HCT116 (cell line): ENCODE results near the gene COL20A1.

ENCODE experiments used
- CBX3 ChIP-seq: IDR thresholded peaks from 2 replicates; pipeline ENCODE4 v1.6.1; 2012; ENCODE audit warnings: low read depth
- CEBPB ChIP-seq: IDR thresholded peaks from 2 replicates; pipeline ENCODE4 v1.6.1; 2012; ENCODE audit warnings: low read depth
- EGR1 ChIP-seq: IDR thresholded peaks from 2 replicates; pipeline ENCODE4 v1.6.1; 2012; ENCODE audit warnings: low read depth
- EZH2 ChIP-seq: fragments of 200-600 bp; sonication (generic); IDR thresholded peaks from 2 replicates; pipeline ENCODE4 v1.6.1; 2017; ENCODE audit warnings: antibody characterized with exemption, mixed run types
- EZH2phosphoT487 ChIP-seq: fragments of 200-600 bp; IDR thresholded peaks from 2 replicates; pipeline ENCODE4 v1.6.1; 2018; ENCODE audit warnings: antibody characterized with exemption, borderline replicate concordance
- JUND ChIP-seq: IDR thresholded peaks from 2 replicates; pipeline ENCODE4 v1.6.1; 2012
- POLR2AphosphoS5 ChIP-seq: IDR thresholded peaks from 2 replicates; pipeline ENCODE4 v1.6.1; 2011; ENCODE audit warnings: mild to moderate bottlenecking, low read depth, low read length, moderate library complexity
- RAD21 ChIP-seq: IDR thresholded peaks from 2 replicates; pipeline ENCODE4 v1.6.1; 2012; ENCODE audit warnings: low read depth, mild to moderate bottlenecking
- REST ChIP-seq: IDR thresholded peaks from 2 replicates; pipeline ENCODE4 v1.6.1; 2012; ENCODE audit warnings: low read depth
- TCF7L2 ChIP-seq: IDR thresholded peaks from 2 replicates; pipeline ENCODE4 v1.7.0; 2011; ENCODE audit warnings: borderline replicate concordance, inconsistent platforms; ENCODE audit not compliant: insufficient read depth, insufficient read length; ENCODE audit errors: extremely low read depth
- ZBTB33 ChIP-seq: IDR thresholded peaks from 2 replicates; pipeline ENCODE4 v1.6.1; 2011; ENCODE audit warnings: mild to moderate bottlenecking, low read length, moderate library complexity; ENCODE audit not compliant: insufficient replicate concordance; ENCODE audit errors: extremely low read depth
- ZFX ChIP-seq: fragments of 450-650 bp; IDR thresholded peaks from 2 replicates; pipeline ENCODE4 v1.6.1; 2017
- TF ChIP-seq, protein P1 (sequence below), 3 experiments: fragments of 200-600 bp in 1 of 3; sonication (generic) in 1 of 3; IDR thresholded peaks in 2 of 3; conservative IDR thresholded peaks in 1 of 3; 2 replicates each; pipeline ENCODE4 v1.5.1; 2012 to 2017; ENCODE audit warnings: low read depth in 2 of 3, low read length in 2 of 3, antibody characterized with exemption in 1 of 3, borderline replicate concordance in 1 of 3, control low read depth in 1 of 3, mild to moderate bottlenecking in 1 of 3, mixed read lengths in 1 of 3, mixed run types in 1 of 3, moderate library complexity in 1 of 3; ENCODE audit not compliant: insufficient read depth in 1 of 3
- TF ChIP-seq, protein P2 (sequence below): IDR thresholded peaks from 2 replicates; pipeline ENCODE4 v1.6.1; 2012

DNA sequence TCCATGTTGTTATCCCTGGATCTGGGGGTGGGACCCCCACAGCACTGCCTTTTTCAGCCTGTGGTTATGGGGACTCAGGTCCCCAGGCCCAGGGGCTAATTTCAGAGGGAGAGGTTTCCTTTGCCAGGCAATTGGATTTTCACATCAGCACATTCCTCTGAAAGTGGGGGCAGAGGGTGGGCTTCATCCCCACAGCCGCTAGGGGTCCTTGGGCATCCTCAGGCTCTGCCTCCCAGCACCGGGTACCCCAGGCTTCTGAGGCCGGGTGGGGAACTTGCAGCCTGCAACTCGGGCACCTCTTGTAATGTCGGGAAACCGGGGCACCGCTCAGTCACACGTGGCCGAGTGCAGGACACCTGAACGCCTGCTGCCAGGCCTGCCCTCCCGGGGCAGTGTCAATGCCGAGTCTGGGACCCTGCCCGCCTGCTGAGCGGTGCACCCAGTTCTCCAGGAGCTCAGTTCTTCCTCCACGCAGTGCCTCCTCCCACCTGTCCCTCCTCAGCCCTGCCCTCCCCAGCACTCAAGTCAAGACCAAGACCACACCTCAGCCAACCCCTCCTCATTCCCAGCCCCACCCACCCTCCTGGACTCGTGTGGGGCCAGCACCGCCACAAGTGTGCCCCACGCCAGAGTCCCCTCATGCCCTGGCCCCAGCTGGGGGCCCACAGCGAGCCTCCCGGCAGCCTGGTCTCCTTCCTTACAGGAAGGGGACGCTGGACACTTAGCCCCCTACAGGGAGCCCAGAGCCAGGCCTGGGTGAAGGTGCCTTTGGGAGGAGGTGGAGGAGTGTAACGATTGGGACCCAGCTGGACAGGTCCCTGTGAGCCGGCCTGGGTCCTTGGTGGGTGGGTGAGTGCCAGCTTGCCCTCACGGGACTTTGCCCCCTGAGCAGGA is 77.0 kb downstream of the COL20A1 start:
- TF ChIP-seq EZH2: no peak
- TF ChIP-seq, protein P1, sequence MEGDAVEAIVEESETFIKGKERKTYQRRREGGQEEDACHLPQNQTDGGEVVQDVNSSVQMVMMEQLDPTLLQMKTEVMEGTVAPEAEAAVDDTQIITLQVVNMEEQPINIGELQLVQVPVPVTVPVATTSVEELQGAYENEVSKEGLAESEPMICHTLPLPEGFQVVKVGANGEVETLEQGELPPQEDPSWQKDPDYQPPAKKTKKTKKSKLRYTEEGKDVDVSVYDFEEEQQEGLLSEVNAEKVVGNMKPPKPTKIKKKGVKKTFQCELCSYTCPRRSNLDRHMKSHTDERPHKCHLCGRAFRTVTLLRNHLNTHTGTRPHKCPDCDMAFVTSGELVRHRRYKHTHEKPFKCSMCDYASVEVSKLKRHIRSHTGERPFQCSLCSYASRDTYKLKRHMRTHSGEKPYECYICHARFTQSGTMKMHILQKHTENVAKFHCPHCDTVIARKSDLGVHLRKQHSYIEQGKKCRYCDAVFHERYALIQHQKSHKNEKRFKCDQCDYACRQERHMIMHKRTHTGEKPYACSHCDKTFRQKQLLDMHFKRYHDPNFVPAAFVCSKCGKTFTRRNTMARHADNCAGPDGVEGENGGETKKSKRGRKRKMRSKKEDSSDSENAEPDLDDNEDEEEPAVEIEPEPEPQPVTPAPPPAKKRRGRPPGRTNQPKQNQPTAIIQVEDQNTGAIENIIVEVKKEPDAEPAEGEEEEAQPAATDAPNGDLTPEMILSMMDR (IDR thresholded peaks at IDR 0.05 in 2 of 3, conservative IDR thresholded peaks at IDR 0.05 in 1 of 3; ENCODE audit: borderline replicate concordance in 1 of 3, insufficient read depth in 1 of 3, low read depth in 2 of 3, low read length in 2 of 3): 0 out of 6 replicates have a peak, but pooled peaks of 1 of the 3 experiments have one; percentile 3
- TF ChIP-seq, protein P2, sequence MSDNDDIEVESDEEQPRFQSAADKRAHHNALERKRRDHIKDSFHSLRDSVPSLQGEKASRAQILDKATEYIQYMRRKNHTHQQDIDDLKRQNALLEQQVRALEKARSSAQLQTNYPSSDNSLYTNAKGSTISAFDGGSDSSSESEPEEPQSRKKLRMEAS: no peak
- no peak for TF ChIP-seq CEBPB
- no peak for TF ChIP-seq ZFX
- TF ChIP-seq EZH2phosphoT487: no peak
- no peak for TF ChIP-seq TCF7L2
- no peak for TF ChIP-seq POLR2AphosphoS5
- no peak for TF ChIP-seq EGR1
- TF ChIP-seq ZBTB33: no peak
- TF ChIP-seq RAD21: no peak
- no peak for TF ChIP-seq JUND
- TF ChIP-seq CBX3: no peak
- TF ChIP-seq REST: no peak
